Fibroblast of skin of left quadriceps (primary cell): ENCODE measurements around the gene LGMN.

Source experiments
- DNase-seq, 2 experiments: peaks; one replicate each; pipeline ENCODE4 v3.0.0-alpha.2; 2013; ENCODE audit warnings: low read depth in 2 of 2

The LGMN gene

GRCh38 chr14:92654239-92654901, 94.1 kb downstream of the LGMN start:
- DNase-seq, result no peak
